MCF 10A (cell line): Measurements from ENCODE around the gene MT1M. TPM values are rescaled to one million over a fixed set of nuclear protein-coding genes. Genes with fewer than 3 reads are reported as not detected.
"Not testable (repeated sequence)": the region's sequence is repeated elsewhere in the genome, so short reads cannot be mapped to it uniquely, and the experiment has no call there.

Experiments
- BruUV-seq: library from RNA; stranded (reverse); fragments of 400-500 nt; replicated peaks from 2 replicates; lab custom pipeline; 2021; lab: Mats Ljungman, UMichigan
- CTCF ChIA-PET: fragments of 300-600 bp; sonication (Branson Sonifier 250); formaldehyde crosslinking; extraction: SDS; loops from one replicate; lab custom pipeline; 2021; ENCODE audit warnings: antibody characterized with exemption, inconsistent platforms; lab: Yijun Ruan, JAX
- POLR2A ChIA-PET: fragments of 300-600, 350-650 bp; sonication (Branson Sonifier 250); formaldehyde crosslinking; extraction: SDS; loops from one replicate; lab custom pipeline; 2020; ENCODE audit warnings: antibody characterized with exemption, inconsistent platforms; lab: Yijun Ruan, JAX
- DNase-seq: peaks from one replicate; pipeline ENCODE4 v3.0.0-alpha.2; 2018; ENCODE audit not compliant: unreplicated experiment
- H3K27ac Mint-ChIP-seq: one replicate; pipeline ENCODE4 v1.8.0; 2022; ENCODE audit warnings: mild to moderate bottlenecking, low read depth, mixed read lengths; ENCODE audit not compliant: unreplicated experiment
- H3K27me3 Mint-ChIP-seq: one replicate; pipeline ENCODE4 v1.8.0; 2022; ENCODE audit warnings: mixed read lengths; ENCODE audit not compliant: insufficient read depth, unreplicated experiment
- H3K36me3 Mint-ChIP-seq: one replicate; pipeline ENCODE4 v1.8.0; 2022; ENCODE audit warnings: mild to moderate bottlenecking, moderate library complexity, mixed read lengths; ENCODE audit not compliant: insufficient read depth, unreplicated experiment
- H3K4me1 Mint-ChIP-seq: one replicate; pipeline ENCODE4 v1.8.0; 2022; ENCODE audit warnings: mixed read lengths; ENCODE audit not compliant: insufficient read depth, unreplicated experiment
- H3K4me3 Mint-ChIP-seq: one replicate; pipeline ENCODE4 v1.8.0; 2022; ENCODE audit warnings: mild to moderate bottlenecking, moderate library complexity, mixed read lengths; ENCODE audit not compliant: unreplicated experiment
- H3K9me3 Mint-ChIP-seq: one replicate; pipeline ENCODE4 v1.8.0; 2022; ENCODE audit warnings: mixed read lengths; ENCODE audit not compliant: unreplicated experiment
- CTCF ChIP-seq: fragments of 200-600 bp; IDR thresholded peaks from one replicate; pipeline ENCODE4 v1.8.0; 2022; ENCODE audit warnings: antibody characterized with exemption, mild to moderate bottlenecking; ENCODE audit not compliant: unreplicated experiment
- intact Hi-C: fragments of 100-400 bp; cut with micrococcal nuclease; formaldehyde crosslinking; loops from 2 replicates; pipeline ENCODE4 v1.14.1; 2022
- total RNA-seq: library from RNA; stranded (reverse); gene quantifications from 2 replicates; pipeline ENCODE4 v1.2.3, GENCODE V29; 2022

Gene MT1M
- total RNA-seq, 1 experiment from 2014 or later, result not detected

- no peak for DNase-seq
- TF ChIP-seq CTCF, result no peak
- Mint-ChIP-seq H3K4me3 (no peak overlapping the region), H3K27me3 (peaks cover 9% of the 10 kb centered on the region), H3K4me1 (no peaks in the 10 kb centered on the region), H3K27ac (no peak overlapping the region), H3K9me3 (no peaks in the 10 kb centered on the region), H3K36me3 (no peaks in the 10 kb centered on the region)
- CTCF ChIA-PET, result interaction anchor here (1.7 kb wide), 1 partner anchor 32 kb away, joined by 5 read pairs; no protein-coding TSS in a partner anchor
- BruUV-seq, result no TSS peak
- intact Hi-C loops, result no loop called here
- POLR2A ChIA-PET, result interaction anchor here (0.6 to 1.5 kb wide), 2 partner anchors 13 to 60 kb away, joined by 3 read pairs; no protein-coding TSS in a partner anchor
Measured at GRCh38 chr16:56670620-56670934, 38.1 kb downstream of the MT1M start.

- H3K9me3 Mint-ChIP-seq, H3K4me3 Mint-ChIP-seq, H3K27ac Mint-ChIP-seq, H3K4me1 Mint-ChIP-seq, BruUV-seq, H3K36me3 Mint-ChIP-seq, H3K27me3 Mint-ChIP-seq, CTCF ChIA-PET, intact Hi-C loops: not testable (repeated sequence)
- POLR2A ChIA-PET, result interaction anchor here (0.5 to 3.0 kb wide), 3 partner anchors 12 to 62 kb away, joined by 3 to 30 read pairs (median 3); partner anchors contain the start of gene MT1X
- DNase-seq, result peak; percentile 45
Measured at GRCh38 chr16:56671691-56672090, 39.2 kb downstream of the MT1M start.

- intact Hi-C loops, H3K9me3 Mint-ChIP-seq, DNase-seq, H3K27me3 Mint-ChIP-seq, H3K36me3 Mint-ChIP-seq, H3K27ac Mint-ChIP-seq, H3K4me3 Mint-ChIP-seq, H3K4me1 Mint-ChIP-seq, BruUV-seq: not testable (repeated sequence)
- ChIA-PET CTCF (interaction anchor here (1.9 kb wide), 1 partner anchor 30 kb away, joined by 13 read pairs; no protein-coding TSS in a partner anchor), POLR2A (interaction anchor here (0.5 to 3.0 kb wide), 4 partner anchors 11 to 65 kb away, joined by 3 to 30 read pairs (median 9); partner anchors contain the start of genes MT1X and MT2A)
Measured at GRCh38 chr16:56672171-56672570, 39.7 kb downstream of the MT1M start.

- BruUV-seq, result no TSS peak
- CTCF ChIA-PET, result interaction anchor here (0.6 to 1.9 kb wide), 5 partner anchors 27 to 900 kb away, joined by 3 to 13 read pairs (median 3); no protein-coding TSS in a partner anchor
- Mint-ChIP-seq H3K9me3 (no peaks in the 10 kb centered on the region), H3K27ac (no peak overlapping the region), H3K36me3 (no peaks in the 10 kb centered on the region), H3K4me1 (no peaks in the 10 kb centered on the region), H3K27me3 (peaks cover 9% of the 10 kb centered on the region), H3K4me3 (no peak overlapping the region)
- intact Hi-C loops, result no loop called here
- TF ChIP-seq CTCF, result no peak
- POLR2A ChIA-PET, result interaction anchor here (0.9 to 3.0 kb wide), 5 partner anchors 11 to 66 kb away, joined by 3 to 30 read pairs (median 4); partner anchors contain the start of genes MT1E, MT1X and MT2A
- peak; percentile 51 for DNase-seq
Measured at GRCh38 chr16:56672761-56673536, 40.5 kb downstream of the MT1M start.

- BruUV-seq, result no TSS peak
- H3K36me3 Mint-ChIP-seq, result no peaks in the 10 kb centered on the region
- no peak overlapping the region for H3K27ac Mint-ChIP-seq
- POLR2A ChIA-PET, result interaction anchor here (1.1 to 3.0 kb wide), 5 partner anchors 10 to 67 kb away, joined by 3 to 30 read pairs (median 4); partner anchors contain the start of genes MT1X and MT2A
- intact Hi-C loops, result loop anchor here (1.0 kb wide), 1 partner anchor 28 kb away; no protein-coding TSS in a partner anchor
- H3K4me1 Mint-ChIP-seq, result no peaks in the 10 kb centered on the region
- peaks cover 1% of the 10 kb centered on the region for H3K27me3 Mint-ChIP-seq
- TF ChIP-seq CTCF, result peak; percentile 28
- no peak for DNase-seq
- no peak overlapping the region for H3K4me3 Mint-ChIP-seq
- no peaks in the 10 kb centered on the region for H3K9me3 Mint-ChIP-seq
- CTCF ChIA-PET, result interaction anchor here (0.7 to 1.9 kb wide), 3 partner anchors 28 to 901 kb away, joined by 3 to 13 read pairs (median 3); no protein-coding TSS in a partner anchor
Measured at GRCh38 chr16:56673921-56674320, 41.5 kb downstream of the MT1M start.

GRCh38 chr16:56674570-56674969 lies 42.1 kb downstream of the MT1M start:
- POLR2A ChIA-PET, result interaction anchor here (1.1 to 3.0 kb wide), 3 partner anchors 9 to 67 kb away, joined by 3 to 30 read pairs (median 14); partner anchors contain the start of genes MT1X and MT2A
- H3K27me3 Mint-ChIP-seq, H3K9me3 Mint-ChIP-seq, H3K36me3 Mint-ChIP-seq, CTCF ChIA-PET, H3K27ac Mint-ChIP-seq, H3K4me1 Mint-ChIP-seq, DNase-seq, H3K4me3 Mint-ChIP-seq, BruUV-seq: not testable (repeated sequence)
- intact Hi-C loops, result loop anchor here (1.0 kb wide), 1 partner anchor 28 kb away; no protein-coding TSS in a partner anchor
